HCT116 (cell line): ENCODE data around the gene CALCB. TPM values are rescaled to one million over a fixed set of nuclear protein-coding genes. Genes with fewer than 3 reads are reported as not detected.

Experiments used
- ATAC-seq: fragments of 200-7000 bp; cut with Tn5 transposase; 2 replicates; pipeline ENCODE4 v1.9.1; 2020; ENCODE audit warnings: mild to moderate bottlenecking, moderate library complexity
- BruUV-seq: library from RNA; stranded (reverse); fragments of 400-500 nt; replicated peaks from 2 replicates; lab custom pipeline; 2021; lab: Mats Ljungman, UMichigan
- CTCF ChIA-PET: fragments of 300-600 bp; sonication (Branson Sonifier 250); formaldehyde crosslinking; loops from one replicate; lab custom pipeline; 2021; ENCODE audit warnings: antibody characterized with exemption; lab: Charles Lee
- POLR2A ChIA-PET: fragments of 300-600, 350-600 bp; sonication (Branson Sonifier 250); formaldehyde crosslinking; loops from one replicate; lab custom pipeline; 2021; ENCODE audit warnings: antibody characterized with exemption; lab: Charles Lee
- RAD21 ChIA-PET, 2 experiments: fragments of 300-600 bp; sonication (Branson Sonifier 250); formaldehyde crosslinking; loops; one replicate each; lab custom pipeline; 2023; ENCODE audit warnings: low total read pairs in 2 of 2; ENCODE audit not compliant: uncharacterized antibody in 2 of 2, unreplicated experiment in 2 of 2, low non-redundant PET in 1 of 2; lab: Charles Lee
- DNase-seq: peaks from one replicate; pipeline ENCODE4 v3.0.0-alpha.2; 2010; ENCODE audit warnings: low read depth, low spot score
- H2AFZ ChIP-seq: fragments of 200-600 bp; shearing (Covaris generic), sonication (generic); 2 replicates; pipeline ENCODE4 v1.6.1; 2017; ENCODE audit warnings: low read depth, mixed run types, mixed read lengths, antibody characterized with exemption, low read length; ENCODE audit not compliant: poor library complexity, severe bottlenecking
- H3K27ac ChIP-seq: 2 replicates; pipeline ENCODE4 v1.5.1; 2012; ENCODE audit warnings: low read depth, low read length
- H3K27me3 ChIP-seq: fragments of 200-600 bp; sonication (generic); 2 replicates; pipeline ENCODE4 v1.6.1; 2016; ENCODE audit warnings: mixed run types, low read length, mixed read lengths; ENCODE audit not compliant: insufficient read depth
- H3K36me3 ChIP-seq, 2 experiments: fragments of 200-500 bp in 1 of 2; fragments of 200-600 bp in 1 of 2; sonication (Bioruptor generic) in 1 of 2; sonication (generic) in 1 of 2; 2 replicates each; pipeline versions ENCODE4 v1.5.1 to v1.6.1; 2014 to 2016; ENCODE audit warnings: low read length in 2 of 2, inconsistent platforms in 1 of 2, mixed read lengths in 1 of 2, mixed run types in 1 of 2; ENCODE audit not compliant: insufficient read depth in 2 of 2, control insufficient read depth in 1 of 2
- H3K4me1 ChIP-seq, 2 experiments: fragments of 200-600 bp in 1 of 2; sonication (generic) in 1 of 2; 2 replicates each; pipeline versions ENCODE4 v1.5.1 to v1.6.1; 2012 to 2017; ENCODE audit warnings: low read length in 2 of 2, inconsistent platforms in 1 of 2, mild to moderate bottlenecking in 1 of 2, mixed read lengths in 1 of 2, mixed run types in 1 of 2, moderate library complexity in 1 of 2; ENCODE audit not compliant: insufficient read depth in 2 of 2, control insufficient read depth in 1 of 2
- H3K4me2 ChIP-seq: fragments of 200-600 bp; sonication (generic); 2 replicates; pipeline ENCODE4 v1.6.1; 2017; ENCODE audit warnings: mixed run types, low read length, mixed read lengths
- H3K4me3 ChIP-seq, 2 experiments: fragments of 200-600 bp in 1 of 2; sonication (generic) in 1 of 2; replicated peaks in 1 of 2; 2 replicates each; pipeline ENCODE4 v1.5.1; 2011 to 2016; ENCODE audit warnings: low read length in 2 of 2, control low read depth in 1 of 2, low read depth in 1 of 2, mild to moderate bottlenecking in 1 of 2, mixed read lengths in 1 of 2, mixed run types in 1 of 2
- H3K79me2 ChIP-seq: fragments of 200-600 bp; sonication (generic); 2 replicates; pipeline ENCODE4 v1.6.1; 2017; ENCODE audit warnings: mild to moderate bottlenecking, mixed run types, low read length, moderate library complexity, mixed read lengths; ENCODE audit not compliant: insufficient read depth
- H3K9ac ChIP-seq: fragments of 200-600 bp; sonication (generic); 2 replicates; pipeline ENCODE4 v1.6.1; 2016; ENCODE audit warnings: low read length, mixed read lengths
- H3K9me2 ChIP-seq: fragments of 200-600 bp; sonication (generic), shearing (Covaris generic); 2 replicates; pipeline ENCODE4 v1.6.1; 2017; ENCODE audit warnings: mixed run types, mild to moderate bottlenecking, moderate library complexity; ENCODE audit not compliant: insufficient read depth
- H3K9me3 ChIP-seq, 2 experiments: fragments of 200-500 bp in 1 of 2; fragments of 200-600 bp in 1 of 2; sonication (Bioruptor generic) in 1 of 2; sonication (generic) in 1 of 2; 2 replicates each; pipeline ENCODE4 v1.6.1; 2014 to 2017; ENCODE audit warnings: low read length in 2 of 2, mixed read lengths in 2 of 2, inconsistent platforms in 1 of 2, low read depth in 1 of 2, mild to moderate bottlenecking in 1 of 2, mixed run types in 1 of 2, moderate library complexity in 1 of 2; ENCODE audit not compliant: control insufficient read depth in 1 of 2, insufficient read depth in 1 of 2
- H4K20me1 ChIP-seq: fragments of 200-600 bp; sonication (generic), shearing (Covaris generic); 2 replicates; pipeline ENCODE4 v1.6.1; 2017; ENCODE audit warnings: mixed run types, mild to moderate bottlenecking, moderate library complexity; ENCODE audit not compliant: insufficient read depth
- ATF3 ChIP-seq: IDR thresholded peaks from 2 replicates; pipeline ENCODE4 v1.6.1; 2012
- CBX3 ChIP-seq: IDR thresholded peaks from 2 replicates; pipeline ENCODE4 v1.6.1; 2012; ENCODE audit warnings: low read depth
- CTCF ChIP-seq, 3 experiments: fragments of 200-600 bp in 1 of 3; sonication (generic) in 1 of 3; IDR thresholded peaks in 2 of 3; conservative IDR thresholded peaks in 1 of 3; 2 replicates each; pipeline ENCODE4 v1.5.1; 2012 to 2017; ENCODE audit warnings: low read depth in 2 of 3, low read length in 2 of 3, antibody characterized with exemption in 1 of 3, borderline replicate concordance in 1 of 3, control low read depth in 1 of 3, mild to moderate bottlenecking in 1 of 3, mixed read lengths in 1 of 3, mixed run types in 1 of 3, moderate library complexity in 1 of 3; ENCODE audit not compliant: insufficient read depth in 1 of 3
- ELF1 ChIP-seq: IDR thresholded peaks from 2 replicates; pipeline ENCODE4 v1.6.1; 2012; ENCODE audit warnings: low read depth, borderline replicate concordance
- EZH2 ChIP-seq: fragments of 200-600 bp; sonication (generic); IDR thresholded peaks from 2 replicates; pipeline ENCODE4 v1.6.1; 2017; ENCODE audit warnings: antibody characterized with exemption, mixed run types
- EZH2phosphoT487 ChIP-seq: fragments of 200-600 bp; IDR thresholded peaks from 2 replicates; pipeline ENCODE4 v1.6.1; 2018; ENCODE audit warnings: antibody characterized with exemption, borderline replicate concordance
- JUND ChIP-seq: IDR thresholded peaks from 2 replicates; pipeline ENCODE4 v1.6.1; 2012
- MAX ChIP-seq: IDR thresholded peaks from 2 replicates; pipeline ENCODE4 v1.6.1; 2012
- RAD21 ChIP-seq: IDR thresholded peaks from 2 replicates; pipeline ENCODE4 v1.6.1; 2012; ENCODE audit warnings: low read depth, mild to moderate bottlenecking
- SIN3A ChIP-seq: IDR thresholded peaks from 2 replicates; pipeline ENCODE4 v1.6.1; 2012; ENCODE audit warnings: low read depth
- SRF ChIP-seq: IDR thresholded peaks from 2 replicates; pipeline ENCODE4 v1.6.1; 2012; ENCODE audit warnings: low read depth
- ZNF274 ChIP-seq: fragments of 200-500 bp; sonication (Bioruptor generic); IDR thresholded peaks from 2 replicates; pipeline ENCODE4 v1.6.1; 2014; ENCODE audit warnings: mild to moderate bottlenecking, low read depth, low read length, inconsistent platforms
- intact Hi-C: fragments of 100-400 bp; cut with micrococcal nuclease; formaldehyde crosslinking; loops from 2 replicates; pipeline ENCODE4 v1.10.0; 2022
- total RNA-seq: library from RNA; stranded (reverse); gene quantifications from one replicate; pipeline ENCODE4 v1.2.1, GENCODE V29; 2021; ENCODE audit not compliant: unreplicated experiment

Gene CALCB
- total RNA-seq, 1 experiment from 2014 or later = 0.22 TPM

GRCh38 chr11:15075162-15075526 is 1.8 kb downstream of the CALCB start:
- TF ChIP-seq RAD21 = no peak
- no peak for TF ChIP-seq SRF
- no peak for TF ChIP-seq SIN3A
- no peak for TF ChIP-seq MAX
- TF ChIP-seq, all 23 proteins: peak for 0
- ATAC-seq (no peak), DNase-seq (no peak)
- intact Hi-C loops = loop anchor here (1.0 kb wide), 5 partner anchors 36 to 285 kb away; no protein-coding TSS in a partner anchor
- Histone ChIP-seq H3K4me3 (no peak overlapping the region), H3K27ac (peak overlapping the region; percentile 56; the same call in 1 of the 2 replicates), H3K9me2 (no peaks in the 10 kb centered on the region), H4K20me1 (no peaks in the 10 kb centered on the region), H3K36me3 (no peaks in the 10 kb centered on the region), H3K9me3 (no peaks in the 10 kb centered on the region), H3K27me3 (no peaks in the 10 kb centered on the region), H3K4me1 (peaks cover 7 to 11% of the 10 kb centered on the region in 2 experiments; a peak in 2 of 4 replicates), H3K4me2 (peak overlapping the region; percentile 69), H3K79me2 (no peaks in the 10 kb centered on the region), H3K9ac (no peak overlapping the region), H2AFZ (no peak overlapping the region)
- BruUV-seq = no TSS peak
- RAD21 ChIA-PET = interaction anchor here (0.7 to 2.3 kb wide), 10 partner anchors 36 to 285 kb away, joined by 3 to 18 read pairs (median 6); no protein-coding TSS in a partner anchor
- CTCF ChIA-PET = interaction anchor here (0.6 to 6.1 kb wide), 20 partner anchors 9 to 285 kb away, joined by 3 to 122 read pairs (median 6); partner anchors contain the start of gene CYP2R1
- POLR2A ChIA-PET = interaction anchor here (1.3 kb wide), 1 partner anchor 184 kb away, joined by 3 read pairs; the partner anchor contains the start of gene CYP2R1

- Histone ChIP-seq H3K4me3 (no peak overlapping the region), H3K36me3 (no peaks in the 10 kb centered on the region), H4K20me1 (no peaks in the 10 kb centered on the region), H3K27me3 (no peaks in the 10 kb centered on the region), H3K9ac (no peak overlapping the region), H3K9me2 (no peaks in the 10 kb centered on the region), H3K4me2 (no peak overlapping the region), H3K79me2 (no peaks in the 10 kb centered on the region), H3K4me1 (no peaks in the 10 kb centered on the region), H3K27ac (no peak overlapping the region), H3K9me3 (no peaks in the 10 kb centered on the region), H2AFZ (no peak overlapping the region)
- POLR2A ChIA-PET = no interaction called here
- intact Hi-C loops = no loop called here
- no peak for TF ChIP-seq ZNF274
- TF ChIP-seq CTCF (IDR thresholded peaks at IDR 0.05 in 2 of 3, conservative IDR thresholded peaks at IDR 0.05 in 1 of 3; ENCODE audit: borderline replicate concordance in 1 of 3, insufficient read depth in 1 of 3, low read depth in 2 of 3, low read length in 2 of 3) = no peak
- TF ChIP-seq SRF = no peak
- no peak for TF ChIP-seq ATF3
- no peak for TF ChIP-seq JUND
- no peak for TF ChIP-seq EZH2phosphoT487
- TF ChIP-seq EZH2 = no peak
- TF ChIP-seq CBX3 = no peak
- TF ChIP-seq ELF1 = no peak
- ATAC-seq (no peak), DNase-seq (no peak)
- CTCF ChIA-PET = interaction anchor here (1.3 to 2.1 kb wide), 3 partner anchors 9 to 183 kb away, joined by 4 to 9 read pairs (median 7); no protein-coding TSS in a partner anchor
- BruUV-seq = no TSS peak
- RAD21 ChIA-PET = interaction anchor here in 1 of 2 experiments (1.6 kb wide), 1 partner anchor 15 kb away, joined by 3 read pairs; no protein-coding TSS in a partner anchor
Observed at GRCh38 chr11:15091175-15091574, 17.8 kb downstream of the CALCB start.
